Measurements from ENCODE around the gene RAB17.
A peak's percentile ranks its signal among the peaks of the same experiment; 100 is the strongest.

GRCh38 chr2:237590272-237591140, at the start of gene RAB17:
- no peak for TF ChIP-seq RAD21 (IDR thresholded peaks at IDR 0.05; ENCODE audit: low read length)
- TF ChIP-seq CTCF (conservative IDR thresholded peaks at IDR 0.05; ENCODE audit: low read depth, low read length), result no peak
- TF ChIP-seq CEBPB (IDR thresholded peaks at IDR 0.05; ENCODE audit: low read depth, low read length), result no peak
- no peak for TF ChIP-seq SMC3 (IDR thresholded peaks at IDR 0.05; ENCODE audit: low read depth, low read length)
- TF ChIP-seq MAFK (IDR thresholded peaks at IDR 0.05; ENCODE audit: low read depth, low read length), result no peak
- TF ChIP-seq POLR2A (IDR thresholded peaks at IDR 0.05; ENCODE audit: low read depth, low read length), result no peak
- no peak for TF ChIP-seq RCOR1 (IDR thresholded peaks at IDR 0.05; ENCODE audit: insufficient replicate concordance, low read length)
- TF ChIP-seq USF2 (IDR thresholded peaks at IDR 0.05; ENCODE audit: low read depth, low read length), result no peak
- TF ChIP-seq BHLHE40 (IDR thresholded peaks at IDR 0.05; ENCODE audit: low read depth, low read length), result peak; percentile 72
- TF ChIP-seq CHD1 (IDR thresholded peaks at IDR 0.05; ENCODE audit: low read depth, low read length), result no peak

Measured in IMR-90 (cell line).